ENCODE data around the gene POLR3GL.
A peak's percentile ranks its signal among the peaks of the same experiment; 100 is the strongest.

Gene POLR3GL

GRCh38 chr1:145957443-145958319 lies 6.8 kb upstream of the POLR3GL start, which contains the start of gene LIX1L:
TSS of gene LIX1L (minus strand) at chr1:145958017. CDS start at chr1:145957927, 90 bp downstream.
- peak; percentile 94 for DNase-seq (ENCODE audit: low spot score)
- TF ChIP-seq, protein P1, sequence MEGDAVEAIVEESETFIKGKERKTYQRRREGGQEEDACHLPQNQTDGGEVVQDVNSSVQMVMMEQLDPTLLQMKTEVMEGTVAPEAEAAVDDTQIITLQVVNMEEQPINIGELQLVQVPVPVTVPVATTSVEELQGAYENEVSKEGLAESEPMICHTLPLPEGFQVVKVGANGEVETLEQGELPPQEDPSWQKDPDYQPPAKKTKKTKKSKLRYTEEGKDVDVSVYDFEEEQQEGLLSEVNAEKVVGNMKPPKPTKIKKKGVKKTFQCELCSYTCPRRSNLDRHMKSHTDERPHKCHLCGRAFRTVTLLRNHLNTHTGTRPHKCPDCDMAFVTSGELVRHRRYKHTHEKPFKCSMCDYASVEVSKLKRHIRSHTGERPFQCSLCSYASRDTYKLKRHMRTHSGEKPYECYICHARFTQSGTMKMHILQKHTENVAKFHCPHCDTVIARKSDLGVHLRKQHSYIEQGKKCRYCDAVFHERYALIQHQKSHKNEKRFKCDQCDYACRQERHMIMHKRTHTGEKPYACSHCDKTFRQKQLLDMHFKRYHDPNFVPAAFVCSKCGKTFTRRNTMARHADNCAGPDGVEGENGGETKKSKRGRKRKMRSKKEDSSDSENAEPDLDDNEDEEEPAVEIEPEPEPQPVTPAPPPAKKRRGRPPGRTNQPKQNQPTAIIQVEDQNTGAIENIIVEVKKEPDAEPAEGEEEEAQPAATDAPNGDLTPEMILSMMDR (IDR thresholded peaks at IDR 0.05; ENCODE audit: borderline replicate concordance, control extremely low read depth, extremely low read depth, insufficient read depth, missing control alignments), result no peak
- in situ Hi-C loops (cut with MboI; ENCODE audit: low sequenced_read_pairs, unreplicated experiment), result no loop called here

DNA sequence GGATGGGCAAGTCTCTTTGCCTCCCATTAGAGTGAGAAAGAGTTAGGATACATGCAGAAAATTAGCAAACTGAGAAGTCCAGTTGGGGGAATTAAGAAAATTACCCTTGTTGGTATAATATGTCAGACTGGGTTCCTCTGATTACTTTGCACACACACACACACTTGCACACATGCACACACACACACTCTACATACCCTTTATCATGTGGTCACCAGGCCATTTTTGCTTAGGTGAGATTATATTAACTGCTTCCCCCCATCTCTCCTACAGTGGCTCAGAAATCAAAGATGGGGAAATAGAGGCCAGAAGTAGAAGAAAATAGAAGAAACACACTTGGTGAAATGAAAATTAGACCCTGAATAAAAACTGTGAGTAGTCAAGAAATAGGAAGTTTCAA lies 5.8 kb upstream of the POLR3GL start:
- no peak for DNase-seq (ENCODE audit: low spot score)
- TF ChIP-seq, protein P1 (IDR thresholded peaks at IDR 0.05; ENCODE audit: borderline replicate concordance, control extremely low read depth, extremely low read depth, insufficient read depth, missing control alignments), result no peak
- in situ Hi-C loops (cut with MboI; ENCODE audit: low sequenced_read_pairs, unreplicated experiment), result no loop called here

GRCh38 chr1:145959333-145959732 lies 5.2 kb upstream of the POLR3GL start:
- no peak for DNase-seq (ENCODE audit: low spot score)
- in situ Hi-C loops (cut with MboI; ENCODE audit: low sequenced_read_pairs, unreplicated experiment), result no loop called here
- TF ChIP-seq, protein P1 (IDR thresholded peaks at IDR 0.05; ENCODE audit: borderline replicate concordance, control extremely low read depth, extremely low read depth, insufficient read depth, missing control alignments), result no peak

DNA sequence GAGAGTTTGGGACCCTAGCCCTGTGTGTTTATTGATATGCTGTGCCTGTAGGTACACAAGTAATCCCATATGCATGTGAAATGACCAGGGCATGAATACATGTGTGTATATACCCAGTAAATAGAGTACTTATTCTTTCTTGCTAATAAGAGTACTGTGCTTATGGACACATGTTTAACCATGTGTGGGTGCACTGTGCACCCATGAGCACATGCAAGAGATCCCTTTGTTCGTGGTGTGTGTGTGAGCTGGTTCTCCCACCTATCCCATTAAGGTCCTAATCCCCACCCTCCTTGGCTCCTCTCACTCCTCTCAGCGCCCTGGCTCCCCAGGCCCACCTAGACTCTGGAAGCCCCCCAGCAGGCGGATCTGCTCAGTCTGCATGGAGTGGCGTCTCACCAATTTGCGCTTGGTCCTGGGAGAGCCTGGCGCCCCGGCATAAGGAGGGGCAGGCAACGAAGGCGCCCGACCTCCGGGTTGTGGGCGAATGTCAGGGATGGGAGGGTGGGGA lies 4.5 kb upstream of the POLR3GL start:
- TF ChIP-seq, protein P1 (IDR thresholded peaks at IDR 0.05; ENCODE audit: borderline replicate concordance, control extremely low read depth, extremely low read depth, insufficient read depth, missing control alignments), result no peak
- no peak for DNase-seq (ENCODE audit: low spot score)
- in situ Hi-C loops (cut with MboI; ENCODE audit: low sequenced_read_pairs, unreplicated experiment), result no loop called here

DNA sequence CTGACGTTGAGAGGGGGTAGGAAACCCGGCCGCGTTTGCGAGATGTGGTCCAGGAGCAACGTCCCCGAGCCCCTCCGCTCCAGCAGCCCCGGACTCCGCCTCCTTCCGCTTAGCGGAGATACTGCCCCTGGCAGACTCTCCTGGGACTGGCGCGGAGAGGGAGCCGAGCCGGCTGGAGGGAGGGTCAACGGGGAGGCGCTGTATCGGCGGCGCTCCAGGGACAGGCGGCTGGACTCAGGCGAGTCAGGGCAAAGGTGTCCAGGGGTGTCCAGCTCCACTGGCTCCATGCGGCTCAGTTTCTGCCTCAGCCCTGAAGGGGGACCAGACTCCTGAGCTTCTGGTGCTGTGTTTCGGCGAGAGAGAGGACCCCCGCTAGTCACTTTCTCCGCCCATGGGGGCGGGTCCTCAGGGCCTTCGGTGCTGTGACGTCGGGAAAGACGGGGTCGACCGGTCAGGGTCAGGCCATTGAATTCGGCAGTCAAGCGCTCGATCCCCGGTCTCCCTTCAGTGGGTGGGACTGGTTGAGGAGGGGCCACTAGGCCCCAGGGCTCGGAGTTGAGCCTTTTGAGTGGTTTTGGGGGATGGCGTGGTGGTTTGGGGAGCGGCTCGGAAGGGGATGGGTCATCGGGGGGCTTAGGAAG lies 3.9 kb upstream of the POLR3GL start:
- in situ Hi-C loops (cut with MboI; ENCODE audit: low sequenced_read_pairs, unreplicated experiment), result no loop called here

GRCh38 chr1:145961109-145961424 lies 3.4 kb upstream of the POLR3GL start:
- DNase-seq (ENCODE audit: low spot score), result no peak
- in situ Hi-C loops (cut with MboI; ENCODE audit: low sequenced_read_pairs, unreplicated experiment), result no loop called here
- TF ChIP-seq, protein P1 (IDR thresholded peaks at IDR 0.05; ENCODE audit: borderline replicate concordance, control extremely low read depth, extremely low read depth, insufficient read depth, missing control alignments), result no peak

More for the DNA sequence above, 3.9 kb upstream of the POLR3GL start:
- TF ChIP-seq, protein P1 (IDR thresholded peaks at IDR 0.05; ENCODE audit: borderline replicate concordance, control extremely low read depth, extremely low read depth, insufficient read depth, missing control alignments), result no peak
- DNase-seq (ENCODE audit: low spot score), result peak; percentile 56

Data from GM13976 (cell line).